Nucleus accumbens (tissue), 56 donors: ENCODE data around the gene PPP1R16B.
A peak's percentile ranks its signal among the peaks of the same experiment; 100 is the strongest.

Experiments used
- DNase-seq, 56 donors: peaks; one replicate each; lab custom pipeline; 2025; lab: John Stamatoyannopoulos, UW

The PPP1R16B gene

DNA sequence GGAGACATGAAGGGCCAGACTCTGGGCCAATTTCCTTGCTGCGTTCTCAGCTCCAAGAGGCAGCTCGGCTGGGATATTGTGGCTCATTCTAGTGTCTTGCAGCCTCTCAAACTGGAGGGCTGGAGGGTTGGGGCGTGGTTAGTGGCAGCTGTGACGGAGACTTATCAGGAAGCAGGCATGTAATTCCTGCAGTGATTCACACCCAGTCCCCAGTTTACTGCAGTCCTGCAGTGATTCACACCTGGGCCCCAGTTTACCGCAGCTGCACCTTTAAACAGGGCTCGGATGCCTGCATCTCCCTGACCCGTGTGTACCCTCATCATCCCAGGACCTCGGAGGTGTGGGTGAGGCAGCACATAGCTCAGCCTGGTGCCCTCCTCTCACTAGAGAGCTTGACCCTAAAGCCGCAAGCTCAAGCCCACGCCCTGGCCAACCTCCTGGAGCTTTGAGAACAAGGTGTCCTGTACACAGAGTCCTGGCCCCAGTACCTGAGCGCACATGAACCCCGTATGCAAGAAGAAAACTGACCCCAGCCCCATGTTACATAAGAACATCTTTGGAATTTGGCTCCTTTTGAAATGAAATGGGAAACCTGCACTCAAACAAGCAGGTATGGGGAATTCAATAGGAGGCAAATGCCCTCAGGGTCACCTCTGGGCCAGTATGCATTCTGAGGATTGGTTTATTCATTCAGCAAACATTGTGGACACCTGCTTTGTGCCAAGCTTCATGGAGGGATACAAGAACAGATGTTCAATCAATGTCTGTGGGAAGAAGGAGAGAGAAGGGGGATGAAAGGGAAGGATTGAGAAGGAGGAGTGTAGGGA lies 65.4 kb downstream of the PPP1R16B start:
- peak in 2 of 56 donors; percentile 16 to 34 for DNase-seq

- no peak for DNase-seq
Observed at GRCh38 chr20:38871560-38871953, 66.1 kb downstream of the PPP1R16B start.

DNA sequence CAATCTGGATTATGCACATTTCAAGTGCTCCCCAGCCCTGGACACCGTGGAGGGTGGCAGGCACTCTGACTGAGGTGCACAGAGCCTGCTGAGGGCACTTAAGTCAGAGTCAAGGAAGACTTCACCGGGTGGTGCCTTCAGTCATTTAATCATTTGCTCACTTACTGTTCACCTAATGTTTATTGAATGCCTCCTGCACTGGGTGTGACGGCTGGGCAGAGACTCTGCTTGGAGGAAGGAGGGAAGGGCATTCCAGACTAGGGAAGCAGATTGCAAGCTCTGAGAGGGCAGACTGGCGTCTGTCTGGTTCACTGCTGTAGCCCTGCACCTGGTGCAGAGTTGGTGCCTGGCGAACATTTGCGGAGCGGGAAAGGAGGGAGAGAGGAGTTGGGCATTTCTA lies 66.5 kb downstream of the PPP1R16B start:
- no peak for DNase-seq

DNA sequence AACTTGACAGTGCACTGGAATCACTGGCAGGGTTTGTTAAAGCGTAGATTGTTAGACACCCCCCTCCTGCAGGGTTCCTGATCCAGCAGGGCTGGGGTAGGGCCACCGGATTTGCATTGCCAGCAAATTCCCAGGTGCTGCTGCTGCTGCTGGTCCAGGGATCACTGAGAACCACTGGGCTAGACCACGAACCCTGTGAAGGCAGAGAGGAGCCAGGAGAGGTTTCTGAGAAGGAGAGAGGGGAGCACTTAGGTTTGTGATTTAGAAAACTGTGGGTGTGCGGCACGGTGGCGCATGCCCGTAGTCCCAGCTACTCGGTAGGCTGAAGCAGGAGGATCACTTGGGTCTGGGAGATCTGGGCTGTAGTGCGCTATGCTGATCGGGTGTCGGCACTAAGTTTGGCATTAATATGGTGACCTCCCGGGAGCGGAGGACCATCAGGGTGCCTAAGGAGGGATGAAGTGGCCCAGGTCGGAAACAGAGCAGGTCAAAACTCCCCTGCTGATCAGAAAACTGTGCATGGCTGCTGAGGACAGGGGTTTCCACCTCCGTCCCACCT lies 67.1 kb downstream of the PPP1R16B start:
- DNase-seq: peak in 3 of 56 donors; percentile 19 to 29 (median 22)

DNA sequence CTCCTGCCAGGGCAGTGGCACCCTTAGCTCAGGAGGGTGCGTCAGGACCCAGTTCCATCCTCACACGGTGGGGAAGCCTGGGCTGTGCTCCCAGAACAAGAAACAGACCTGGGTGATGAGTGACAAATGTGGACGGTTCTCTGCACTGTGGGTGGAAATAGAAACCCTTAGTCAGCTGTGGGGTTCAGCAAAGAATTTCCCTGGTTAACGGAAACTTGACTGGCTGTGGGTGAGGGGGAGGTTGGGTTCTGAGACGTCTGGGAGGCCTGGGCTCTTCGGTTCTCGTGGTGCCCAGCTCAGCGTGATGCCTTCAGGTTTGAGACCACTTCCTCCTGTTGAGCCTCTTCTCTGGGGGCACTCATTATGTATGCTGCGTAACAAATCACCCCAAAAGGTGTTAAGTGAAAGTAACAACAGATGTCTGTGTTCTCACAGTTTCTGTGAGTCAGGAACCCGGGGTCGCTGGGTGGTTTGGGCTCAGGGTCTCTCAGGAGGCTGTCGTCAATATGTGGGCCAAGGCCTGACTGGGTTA lies 67.6 kb downstream of the PPP1R16B start:
- peak in 2 of 56 donors; percentile 14 to 36 for DNase-seq

DNA sequence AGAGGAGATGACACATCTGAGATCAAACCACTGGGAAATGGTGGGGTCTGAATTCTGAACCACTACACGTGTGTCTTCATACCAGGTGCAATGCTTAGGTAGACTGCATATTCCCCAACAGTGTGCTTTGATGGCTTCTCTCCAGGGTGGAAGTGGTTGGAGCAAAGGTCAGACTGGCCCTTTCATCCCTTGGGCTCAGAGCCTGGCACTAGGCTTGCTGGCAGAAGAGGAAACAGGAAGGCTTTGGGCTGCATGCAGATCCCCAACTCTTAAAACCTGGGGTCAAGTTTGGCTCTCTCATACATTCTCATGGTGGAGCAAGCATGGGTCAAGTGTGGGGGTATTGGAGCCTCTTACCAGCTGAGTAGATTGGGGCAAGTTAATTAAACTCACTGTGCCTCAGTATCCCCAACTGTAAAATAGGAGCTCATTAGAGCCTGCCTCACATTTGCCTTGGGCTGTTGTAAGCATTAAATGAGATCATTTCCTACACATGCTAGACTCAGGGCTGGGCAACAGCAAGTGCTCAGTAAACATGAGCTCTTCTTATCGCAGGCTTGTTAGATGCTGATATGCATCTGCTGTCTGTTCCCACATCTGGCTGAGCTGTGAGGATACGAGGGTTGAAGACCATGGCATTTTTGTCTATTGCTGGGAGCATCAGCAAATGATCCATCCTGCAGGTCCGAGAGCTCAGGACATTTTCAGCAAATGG lies 69.1 kb downstream of the PPP1R16B start:
- DNase-seq: no peak

GRCh38 chr20:38875175-38875993 lies 69.9 kb downstream of the PPP1R16B start:
- no peak for DNase-seq

- DNase-seq: no peak
Observed at GRCh38 chr20:38877483-38877882, 72.0 kb downstream of the PPP1R16B start.

DNA sequence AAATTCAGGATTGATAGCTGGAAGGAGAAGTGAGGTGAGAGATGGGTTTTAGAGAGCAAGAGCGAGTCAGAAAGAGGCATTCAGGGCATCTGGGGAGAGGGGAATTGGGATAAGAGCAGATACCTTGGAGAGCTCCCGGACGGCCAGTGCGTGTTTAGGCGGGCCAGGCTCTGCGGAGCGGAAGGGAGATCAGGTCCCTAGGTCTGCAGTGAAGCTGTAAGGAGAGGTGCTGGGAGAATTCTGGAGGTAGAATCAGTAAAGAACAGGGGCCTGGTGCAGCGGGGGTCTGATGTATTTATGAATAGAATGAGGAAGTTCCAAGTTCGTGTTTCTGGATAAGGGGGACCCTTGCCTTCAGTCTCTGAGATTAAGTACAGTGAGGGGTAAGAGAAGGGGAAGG lies 73.4 kb downstream of the PPP1R16B start:
- DNase-seq: no peak

- peak in 30 of 56 donors; percentile 21 to 74 (median 43) for DNase-seq
Observed at GRCh38 chr20:38880952-38881735, 75.6 kb downstream of the PPP1R16B start.

GRCh38 chr20:38881806-38882440 lies 76.4 kb downstream of the PPP1R16B start:
- DNase-seq: no peak

DNA sequence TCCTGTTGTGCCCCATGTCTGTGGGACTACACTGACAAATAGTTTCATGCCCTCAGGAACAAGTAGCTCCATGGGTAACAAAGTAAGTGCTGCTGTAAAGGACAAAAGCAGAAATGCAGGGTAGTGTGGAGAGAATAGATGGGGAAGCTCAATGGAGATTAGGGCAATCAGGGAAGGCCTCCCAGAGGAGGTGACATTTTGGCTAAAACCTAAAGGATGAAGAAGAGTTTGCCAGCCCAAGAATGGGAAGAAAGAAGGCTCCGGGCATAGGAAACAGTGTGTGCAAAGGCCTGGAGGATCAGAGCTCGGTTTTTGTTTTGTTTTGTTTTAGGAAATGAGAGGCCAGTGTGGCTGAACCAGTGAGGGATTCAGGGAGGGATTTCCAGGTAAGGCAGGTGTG lies 77.1 kb downstream of the PPP1R16B start:
- DNase-seq: no peak

DNA sequence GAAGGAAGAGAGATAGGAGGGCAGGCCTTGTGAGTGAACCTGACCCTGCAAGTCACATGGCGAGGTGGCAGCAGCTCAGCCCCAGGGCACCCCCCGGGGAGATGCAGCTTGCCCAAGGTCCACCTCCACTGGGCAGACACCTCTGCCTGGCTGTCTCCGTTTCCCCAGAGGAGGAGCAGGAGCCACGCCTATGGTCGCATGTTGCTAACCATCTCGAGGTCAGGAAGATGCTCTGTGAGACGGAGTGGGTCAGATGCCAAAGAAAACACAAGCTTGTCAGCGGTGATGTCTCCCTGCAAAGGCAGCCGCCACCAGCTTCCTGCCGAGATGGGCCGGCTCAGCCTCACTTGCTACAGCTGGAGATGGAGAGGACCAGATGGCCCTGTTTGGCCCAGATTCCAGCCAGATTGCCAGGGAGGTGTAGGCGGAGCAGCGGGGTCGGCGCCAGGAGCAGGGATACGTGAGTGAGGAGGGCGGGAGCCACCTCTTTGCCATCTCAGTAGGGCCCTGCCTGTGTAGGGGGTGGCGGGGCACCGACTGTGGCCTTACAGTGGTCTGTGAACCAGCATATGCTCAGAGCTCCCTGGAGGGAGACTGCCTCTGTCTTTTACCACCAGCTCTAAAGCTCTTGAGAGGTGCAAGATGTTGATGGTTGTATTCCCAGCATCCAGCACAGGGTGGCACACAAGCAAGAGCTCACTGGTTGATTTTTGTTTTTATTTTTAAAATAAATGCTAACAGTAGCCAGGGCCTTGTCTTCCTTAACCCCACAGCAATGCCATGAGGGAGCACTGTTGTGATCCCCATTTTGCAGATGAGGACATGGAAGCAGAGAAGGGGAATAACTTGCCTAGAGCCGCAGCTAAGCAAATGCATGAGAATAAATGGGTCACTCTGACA lies 77.8 kb downstream of the PPP1R16B start:
- peak in 36 of 56 donors; percentile 16 to 73 (median 42) for DNase-seq

GRCh38 chr20:38883981-38884733 lies 78.7 kb downstream of the PPP1R16B start:
- DNase-seq: peak in 2 of 56 donors; percentile 23 to 34

DNA sequence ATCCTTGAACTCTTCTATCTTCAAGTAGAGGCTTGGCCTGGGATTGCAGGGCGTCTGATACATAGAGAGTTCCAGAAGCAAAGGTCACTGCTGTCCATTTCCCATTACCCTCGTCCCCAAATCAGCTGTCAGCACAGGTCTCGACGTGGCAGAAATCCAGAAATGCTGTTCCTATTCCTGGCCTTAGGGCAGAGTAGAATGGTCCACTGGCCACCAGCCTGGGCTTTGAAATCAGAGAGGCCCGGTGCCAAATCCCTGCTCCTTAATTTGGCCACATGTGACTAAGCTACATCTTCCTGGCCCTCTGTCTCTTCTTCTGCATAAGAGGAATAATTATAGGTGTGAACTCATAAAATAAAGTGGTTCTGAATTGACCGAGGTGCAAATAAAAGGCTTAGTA lies 79.9 kb downstream of the PPP1R16B start:
- DNase-seq: no peak

DNA sequence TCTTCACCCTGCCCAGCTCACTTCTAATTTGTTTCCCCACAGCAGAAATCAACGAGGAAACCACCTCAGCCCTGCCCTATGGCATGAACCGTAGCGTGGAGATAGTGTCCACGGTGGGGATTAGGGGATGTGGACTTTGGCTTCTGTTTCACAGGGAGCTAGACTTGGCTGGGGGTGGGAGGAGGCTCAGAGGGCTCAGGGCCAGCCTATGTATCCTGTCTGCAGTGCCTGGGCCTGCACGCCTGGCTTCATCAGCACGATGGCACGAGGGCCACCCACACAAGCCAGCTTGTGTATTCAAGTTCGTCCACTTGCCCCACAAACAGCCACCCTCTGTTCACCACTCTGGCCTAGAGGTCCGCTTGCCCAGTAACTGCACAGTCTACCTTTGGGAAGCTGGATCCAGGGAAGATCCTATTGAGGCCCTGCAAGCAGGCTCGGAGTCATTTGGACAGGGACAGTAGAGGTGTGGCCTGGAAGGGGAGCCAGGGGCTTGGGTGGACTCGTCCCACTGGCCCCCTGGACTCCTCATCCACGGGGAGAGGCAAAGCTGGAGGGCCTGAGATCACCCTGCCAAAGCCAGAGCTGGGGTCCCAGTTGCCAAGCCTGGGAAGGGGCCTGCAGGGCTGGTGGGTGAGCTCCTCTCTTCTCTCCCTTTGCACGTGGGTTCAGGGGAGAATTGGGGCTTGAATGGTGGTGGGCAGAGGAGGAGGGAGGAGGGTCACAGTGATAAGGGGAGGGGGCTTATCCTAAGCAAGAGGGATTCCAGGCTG lies 82.7 kb downstream of the PPP1R16B start:
- DNase-seq: peak in 49 of 56 donors; percentile 18 to 87 (median 64)
